ENCODE measurements around the gene C4orf50.

The C4orf50 gene

GRCh38 chr4:5959211-5959982 is 58.8 kb downstream of the C4orf50 start:
- no peak for DNase-seq (ENCODE audit: extremely low read depth, low read depth)
- no peak overlapping the region for H3K4me3 ChIP-seq (replicated peaks; ENCODE audit: low read depth, low read length)
- no peak for TF ChIP-seq CTCF (IDR thresholded peaks at IDR 0.05; ENCODE audit: low read depth, low read length, missing control alignments)

- no peak overlapping the region for H3K4me3 ChIP-seq (replicated peaks; ENCODE audit: low read depth, low read length)
- TF ChIP-seq CTCF (IDR thresholded peaks at IDR 0.05; ENCODE audit: low read depth, low read length, missing control alignments) = no peak
- DNase-seq (ENCODE audit: extremely low read depth, low read depth) = no peak
Measured at GRCh38 chr4:5958199-5958735, 60.0 kb downstream of the C4orf50 start.

GRCh38 chr4:5957076-5957475 is 61.2 kb downstream of the C4orf50 start:
- DNase-seq (ENCODE audit: extremely low read depth, low read depth) = no peak
- H3K4me3 ChIP-seq (replicated peaks; ENCODE audit: low read depth, low read length) = no peak overlapping the region
- TF ChIP-seq CTCF (IDR thresholded peaks at IDR 0.05; ENCODE audit: low read depth, low read length, missing control alignments) = no peak

- TF ChIP-seq CTCF (IDR thresholded peaks at IDR 0.05; ENCODE audit: low read depth, low read length, missing control alignments) = no peak
- no peak for DNase-seq (ENCODE audit: extremely low read depth, low read depth)
- H3K4me3 ChIP-seq (replicated peaks; ENCODE audit: low read depth, low read length) = no peak overlapping the region
Measured at GRCh38 chr4:5956285-5957021, 61.8 kb downstream of the C4orf50 start.

- no peak overlapping the region for H3K4me3 ChIP-seq (replicated peaks; ENCODE audit: low read depth, low read length)
- no peak for DNase-seq (ENCODE audit: extremely low read depth, low read depth)
- TF ChIP-seq CTCF (IDR thresholded peaks at IDR 0.05; ENCODE audit: low read depth, low read length, missing control alignments) = no peak
Measured at GRCh38 chr4:5955856-5956255, 62.4 kb downstream of the C4orf50 start.

GRCh38 chr4:5955201-5955821 is 62.9 kb downstream of the C4orf50 start:
- no peak for DNase-seq (ENCODE audit: extremely low read depth, low read depth)
- TF ChIP-seq CTCF (IDR thresholded peaks at IDR 0.05; ENCODE audit: low read depth, low read length, missing control alignments) = no peak
- H3K4me3 ChIP-seq (replicated peaks; ENCODE audit: low read depth, low read length) = no peak overlapping the region

All from HFF-Myc (cell line).